Measurements from ENCODE around the gene ANKH. TPM values are rescaled to one million over a fixed set of nuclear protein-coding genes. Genes with fewer than 3 reads are reported as not detected.
A peak's percentile ranks its signal among the peaks of the same experiment; 100 is the strongest.
"Not testable (repeated sequence)": the region's sequence is repeated elsewhere in the genome, so short reads cannot be mapped to it uniquely, and the experiment has no call there.

The ANKH gene
- total RNA-seq, 1 experiment from 2014 or later, result 30.8 TPM

GRCh38 chr5:14830210-14831005 is 41.2 kb downstream of the ANKH start:
- no peak for DNase-seq (ENCODE audit: extremely low read depth, low read depth)

DNA sequence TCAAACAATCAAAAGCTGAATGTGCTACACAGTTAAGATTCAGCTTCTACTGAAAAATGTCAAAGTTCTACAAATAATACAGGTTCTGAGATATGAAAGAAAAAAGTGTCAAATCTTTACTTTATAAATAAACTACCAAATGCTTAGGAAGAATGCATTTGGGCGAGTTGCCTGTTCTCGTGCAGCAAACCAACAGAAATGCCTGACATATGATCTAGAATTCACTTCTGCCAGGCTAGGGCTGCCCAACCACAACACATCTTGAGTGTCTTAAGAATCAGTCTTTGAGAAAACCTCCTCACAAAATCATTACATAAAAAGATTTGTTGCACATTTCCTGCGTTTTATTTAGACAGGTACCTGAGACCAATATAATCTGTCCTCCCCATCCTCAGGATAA is 42.2 kb downstream of the ANKH start:
- DNase-seq (ENCODE audit: extremely low read depth, low read depth), result no peak

DNA sequence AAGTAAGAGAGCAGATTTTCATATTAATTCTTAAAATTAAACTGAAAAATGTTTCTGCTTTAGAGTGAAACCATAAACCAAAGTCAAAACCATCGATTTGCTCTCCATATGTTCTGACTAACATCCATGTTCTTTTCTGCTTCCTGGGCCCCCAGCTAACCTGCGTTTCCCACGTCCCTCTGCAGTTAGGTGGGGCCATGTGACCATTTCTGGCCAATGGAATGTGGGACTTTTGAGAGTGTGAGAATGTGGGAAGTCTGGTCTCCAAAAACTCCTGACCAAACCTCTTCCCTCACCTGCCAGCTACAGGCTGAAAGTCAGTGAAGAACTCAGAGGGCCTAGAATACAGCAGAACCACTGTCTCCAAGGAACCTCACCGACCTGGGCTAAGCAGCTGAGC is 44.9 kb downstream of the ANKH start:
- DNase-seq (ENCODE audit: extremely low read depth, low read depth), result no peak

DNA sequence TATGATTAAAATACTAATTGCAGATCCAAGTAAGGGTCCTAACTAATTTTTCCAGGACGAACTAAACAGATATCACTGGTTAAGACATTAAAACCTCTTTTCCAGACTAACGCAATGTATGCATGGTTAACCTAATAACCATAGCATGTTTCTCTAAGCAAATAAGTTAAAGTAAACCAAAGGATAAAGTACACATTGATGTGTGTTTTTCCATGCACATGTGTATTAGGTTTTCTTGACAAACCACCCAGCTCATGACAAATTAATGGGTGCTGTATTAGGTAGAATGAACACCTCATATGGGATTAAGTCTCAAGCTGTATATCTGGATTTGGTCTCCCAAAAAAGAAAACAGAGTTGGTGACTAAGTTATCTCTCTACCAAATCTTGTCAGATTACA is 45.6 kb downstream of the ANKH start:
- no peak for DNase-seq (ENCODE audit: extremely low read depth, low read depth)

- DNase-seq (ENCODE audit: extremely low read depth, low read depth), result no peak
These were observed 47.1 kb downstream of the ANKH start for GRCh38 chr5:14824499-14824898.

- no peak for DNase-seq (ENCODE audit: extremely low read depth, low read depth)
These were observed 50.3 kb downstream of the ANKH start for GRCh38 chr5:14821100-14821845.

DNA sequence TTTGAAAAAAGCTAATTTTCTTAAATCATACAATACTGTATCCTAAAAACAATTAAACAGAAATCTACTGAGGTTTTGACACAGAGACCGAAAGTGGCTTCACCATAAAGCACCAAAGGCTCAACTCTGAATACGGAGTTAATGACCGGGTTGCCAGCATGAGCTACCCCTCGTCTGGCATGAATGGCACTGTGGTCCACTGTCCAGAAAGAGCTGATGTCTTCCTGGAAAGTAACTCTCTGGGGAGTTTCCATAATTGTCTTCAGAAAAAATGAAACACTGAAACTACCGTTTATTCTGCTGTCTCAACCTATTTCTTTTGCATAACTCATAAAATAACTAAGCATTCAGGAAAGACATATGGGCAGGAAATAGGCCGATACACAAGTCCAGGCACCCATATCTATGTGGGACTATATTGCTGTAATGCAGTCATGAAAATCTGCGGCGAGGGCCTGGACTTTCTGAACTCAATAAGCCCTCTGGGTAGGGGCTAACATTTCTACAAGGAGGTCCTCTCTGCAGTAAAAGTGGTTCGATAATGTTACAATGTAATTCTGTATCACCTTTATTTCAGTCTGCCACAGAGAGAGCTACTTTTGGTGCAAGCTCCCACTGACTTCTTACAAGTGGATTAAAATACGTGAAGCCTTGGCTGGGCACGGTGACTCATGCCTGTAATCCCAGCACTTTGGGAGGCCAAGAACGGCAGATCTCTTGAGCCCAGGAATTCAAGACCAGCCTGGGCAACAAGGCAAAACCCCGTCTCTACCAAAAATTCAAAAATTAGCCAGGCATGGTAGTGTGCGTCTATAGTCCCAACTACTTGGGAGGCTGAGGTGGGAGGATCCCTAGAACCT is 52.4 kb downstream of the ANKH start:
- no peak for DNase-seq (ENCODE audit: extremely low read depth, low read depth)

DNA sequence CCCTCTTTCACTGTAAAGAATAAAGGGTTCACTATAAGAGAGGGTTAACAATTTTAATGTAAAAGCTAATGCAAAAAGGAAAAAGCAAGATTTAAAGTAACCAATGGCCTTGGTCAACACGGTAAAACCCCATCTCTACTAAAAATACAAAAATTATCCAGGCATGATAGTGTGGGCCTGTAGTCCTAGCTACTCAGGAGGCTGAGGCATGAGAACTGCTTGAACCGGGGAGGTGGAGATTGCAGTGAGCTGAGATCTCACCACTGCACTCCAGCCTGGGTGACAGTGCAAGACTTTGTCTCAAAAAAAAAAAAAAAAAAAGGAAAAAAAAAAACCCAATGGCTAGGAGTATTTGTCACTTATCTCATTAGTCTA is 53.8 kb downstream of the ANKH start:
- DNase-seq (ENCODE audit: extremely low read depth, low read depth), result not testable (repeated sequence)

DNA sequence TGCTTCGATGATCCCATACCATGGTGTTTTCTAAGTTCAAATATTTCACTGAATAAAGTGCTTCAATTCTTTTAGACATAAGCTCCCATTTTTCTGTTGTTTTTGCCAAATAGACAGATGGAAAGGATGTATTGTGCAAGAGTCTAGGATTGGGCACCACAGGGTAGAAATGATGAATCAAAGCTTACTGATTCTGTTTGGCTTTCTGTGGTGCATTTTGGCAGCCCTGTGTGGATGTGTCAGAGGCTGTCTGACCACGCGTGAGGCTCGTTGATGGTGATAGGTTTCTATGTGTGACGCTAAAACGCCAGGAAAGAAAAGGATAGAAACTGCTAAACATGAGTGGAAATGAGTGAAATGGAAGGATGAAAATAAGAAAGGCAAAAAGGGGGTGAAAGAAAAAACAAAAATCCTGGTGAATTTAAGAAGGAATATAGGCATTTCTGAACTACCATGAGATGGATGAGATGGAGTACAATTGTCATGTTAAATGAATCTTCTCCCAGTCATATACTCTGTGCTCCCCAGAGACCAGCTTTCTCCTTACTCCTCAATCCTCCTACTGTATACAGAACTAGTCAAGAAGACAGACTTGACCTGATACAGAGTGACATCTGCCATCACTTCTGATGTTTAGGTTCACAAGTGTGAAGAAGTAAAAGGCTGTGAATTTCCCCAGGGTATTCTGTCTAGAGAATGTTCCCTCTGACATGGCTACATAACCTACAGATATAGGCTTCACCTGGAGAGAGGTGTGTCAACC is 54.4 kb downstream of the ANKH start:
- DNase-seq (ENCODE audit: extremely low read depth, low read depth), result no peak

- no peak for DNase-seq (ENCODE audit: extremely low read depth, low read depth)
These were observed 55.1 kb downstream of the ANKH start for GRCh38 chr5:14816374-14816998.

- no peak for DNase-seq (ENCODE audit: extremely low read depth, low read depth)
These were observed 57.8 kb downstream of the ANKH start for GRCh38 chr5:14813747-14814146.

DNA sequence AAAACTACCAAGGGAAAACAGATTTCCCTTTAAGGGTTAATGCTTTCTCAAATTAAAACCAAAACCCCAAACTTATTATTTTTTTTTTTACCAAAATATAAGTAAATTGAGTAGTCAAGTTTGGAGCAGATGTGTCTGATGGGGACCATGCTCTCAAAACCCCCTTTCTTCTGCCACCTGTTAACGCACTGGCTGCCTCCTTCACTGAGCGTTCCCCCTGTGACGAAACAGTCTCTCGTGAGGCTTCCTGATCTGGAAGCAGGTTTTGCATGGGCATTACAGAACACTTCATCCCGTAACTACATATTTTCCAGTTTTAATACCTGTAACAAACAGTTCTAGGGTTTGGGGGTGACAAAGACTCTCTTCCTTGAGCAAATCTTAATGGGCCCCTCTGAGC is 59.4 kb downstream of the ANKH start:
- no peak for DNase-seq (ENCODE audit: extremely low read depth, low read depth)

GRCh38 chr5:14810928-14811572 is 60.5 kb downstream of the ANKH start:
- DNase-seq (ENCODE audit: extremely low read depth, low read depth), result no peak

GRCh38 chr5:14810282-14810681 is 61.3 kb downstream of the ANKH start:
- no peak for DNase-seq (ENCODE audit: extremely low read depth, low read depth)

- DNase-seq (ENCODE audit: extremely low read depth, low read depth), result peak; percentile 64
These were observed 62.0 kb downstream of the ANKH start for GRCh38 chr5:14809369-14810155.

DNA sequence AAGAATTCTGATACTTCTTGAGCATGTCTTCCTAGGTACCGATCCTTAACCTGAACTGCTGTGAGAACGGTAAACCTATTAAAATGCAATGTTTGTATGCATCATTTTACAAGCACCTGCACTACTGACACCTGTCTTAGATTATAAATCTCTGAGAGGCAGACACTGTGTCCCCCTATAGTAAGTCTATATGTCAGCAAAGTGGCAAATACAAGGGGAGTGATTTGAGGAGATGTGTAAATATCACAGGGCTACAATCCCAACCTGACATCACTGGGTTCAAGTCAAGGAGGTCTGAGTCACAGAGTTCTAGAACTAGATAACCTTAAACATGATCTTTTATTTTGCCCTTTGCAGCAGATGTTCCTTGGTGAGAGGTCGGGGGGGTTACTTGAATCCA is 64.1 kb downstream of the ANKH start:
- DNase-seq (ENCODE audit: extremely low read depth, low read depth), result peak; percentile 36

GRCh38 chr5:14806456-14806855 is 65.1 kb downstream of the ANKH start:
- DNase-seq (ENCODE audit: extremely low read depth, low read depth), result peak; percentile 76

DNA sequence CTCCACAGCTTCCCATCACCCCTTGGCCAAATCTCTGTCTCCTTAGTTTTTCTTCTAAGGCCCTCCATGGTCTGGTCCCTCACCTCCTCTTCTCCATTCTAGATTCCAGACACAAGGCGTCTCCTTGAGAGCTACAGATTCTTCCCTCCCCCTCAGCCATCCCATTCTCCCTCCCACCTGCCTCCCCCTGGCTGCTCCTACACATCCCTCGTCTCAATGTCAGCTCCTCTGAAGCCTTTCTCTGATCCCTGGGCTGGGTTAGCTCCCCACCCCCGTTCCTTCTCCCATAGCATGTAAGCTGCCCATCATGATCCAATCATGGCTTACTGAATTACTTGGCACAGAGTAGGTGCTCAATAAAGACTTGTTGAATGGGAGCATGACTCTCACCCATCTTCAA is 69.0 kb downstream of the ANKH start:
- DNase-seq (ENCODE audit: extremely low read depth, low read depth), result no peak

GRCh38 chr5:14801792-14802191 is 69.8 kb downstream of the ANKH start:
- no peak for DNase-seq (ENCODE audit: extremely low read depth, low read depth)
